ENCODE results near the gene GPHN. TPM values are rescaled to one million over a fixed set of nuclear protein-coding genes. Genes with fewer than 3 reads are reported as not detected.

GPHN gene
- total RNA-seq, 2 donors from 2014 or later = 13.5 to 18.7 TPM

GRCh38 chr14:66680216-66680615 is 172.3 kb downstream of the GPHN start:
- Histone ChIP-seq H3K27me3 (replicated peaks; ENCODE audit: insufficient read depth) (no peaks in the 10 kb centered on the region), H3K27ac (no peak overlapping the region), H3K36me3 (no peaks in the 10 kb centered on the region), H3K9me3 (no peaks in the 10 kb centered on the region), H3K4me1 (replicated peaks) (no peaks in the 10 kb centered on the region), H3K4me3 (no peak overlapping the region)
- DNase-seq (ENCODE audit: low spot score) = no peak
- intact Hi-C loops (cut with DNase I) = no loop called here
- TF ChIP-seq, protein P1, sequence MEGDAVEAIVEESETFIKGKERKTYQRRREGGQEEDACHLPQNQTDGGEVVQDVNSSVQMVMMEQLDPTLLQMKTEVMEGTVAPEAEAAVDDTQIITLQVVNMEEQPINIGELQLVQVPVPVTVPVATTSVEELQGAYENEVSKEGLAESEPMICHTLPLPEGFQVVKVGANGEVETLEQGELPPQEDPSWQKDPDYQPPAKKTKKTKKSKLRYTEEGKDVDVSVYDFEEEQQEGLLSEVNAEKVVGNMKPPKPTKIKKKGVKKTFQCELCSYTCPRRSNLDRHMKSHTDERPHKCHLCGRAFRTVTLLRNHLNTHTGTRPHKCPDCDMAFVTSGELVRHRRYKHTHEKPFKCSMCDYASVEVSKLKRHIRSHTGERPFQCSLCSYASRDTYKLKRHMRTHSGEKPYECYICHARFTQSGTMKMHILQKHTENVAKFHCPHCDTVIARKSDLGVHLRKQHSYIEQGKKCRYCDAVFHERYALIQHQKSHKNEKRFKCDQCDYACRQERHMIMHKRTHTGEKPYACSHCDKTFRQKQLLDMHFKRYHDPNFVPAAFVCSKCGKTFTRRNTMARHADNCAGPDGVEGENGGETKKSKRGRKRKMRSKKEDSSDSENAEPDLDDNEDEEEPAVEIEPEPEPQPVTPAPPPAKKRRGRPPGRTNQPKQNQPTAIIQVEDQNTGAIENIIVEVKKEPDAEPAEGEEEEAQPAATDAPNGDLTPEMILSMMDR (IDR thresholded peaks at IDR 0.05) = no peak
- TF ChIP-seq POLR2AphosphoS5 (IDR thresholded peaks at IDR 0.05) (no peak), POLR2A (IDR thresholded peaks at IDR 0.05) (no peak)

- H3K36me3 ChIP-seq = no peaks in the 10 kb centered on the region
- H3K27me3 ChIP-seq (replicated peaks; ENCODE audit: insufficient read depth) = no peaks in the 10 kb centered on the region
- no peak overlapping the region for H3K4me3 ChIP-seq
- H3K9me3 ChIP-seq = no peaks in the 10 kb centered on the region
- H3K27ac ChIP-seq = no peak overlapping the region
- DNase-seq (ENCODE audit: low spot score) = no peak
- intact Hi-C loops (cut with DNase I) = no loop called here
- no peaks in the 10 kb centered on the region for H3K4me1 ChIP-seq (replicated peaks)
- WGBS = 89% methylated on average over 2 of the region's 2 CpGs
- TF ChIP-seq, protein P1 (IDR thresholded peaks at IDR 0.05) = no peak
- TF ChIP-seq POLR2A (IDR thresholded peaks at IDR 0.05) (no peak), POLR2AphosphoS5 (IDR thresholded peaks at IDR 0.05) (no peak)
Observed at GRCh38 chr14:66696326-66696725, 188.4 kb downstream of the GPHN start.

GRCh38 chr14:66698503-66698902 is 190.6 kb downstream of the GPHN start:
- Histone ChIP-seq H3K27ac (no peak overlapping the region), H3K36me3 (no peaks in the 10 kb centered on the region), H3K4me1 (replicated peaks) (no peaks in the 10 kb centered on the region), H3K27me3 (replicated peaks; ENCODE audit: insufficient read depth) (no peaks in the 10 kb centered on the region), H3K9me3 (no peaks in the 10 kb centered on the region), H3K4me3 (no peak overlapping the region)
- no peak for DNase-seq (ENCODE audit: low spot score)
- 94% methylated on average over 2 of the region's 2 CpGs for WGBS
- intact Hi-C loops (cut with DNase I) = no loop called here
- TF ChIP-seq POLR2A (IDR thresholded peaks at IDR 0.05) (no peak), POLR2AphosphoS5 (IDR thresholded peaks at IDR 0.05) (no peak)
- TF ChIP-seq, protein P1 (IDR thresholded peaks at IDR 0.05) = no peak

DNA sequence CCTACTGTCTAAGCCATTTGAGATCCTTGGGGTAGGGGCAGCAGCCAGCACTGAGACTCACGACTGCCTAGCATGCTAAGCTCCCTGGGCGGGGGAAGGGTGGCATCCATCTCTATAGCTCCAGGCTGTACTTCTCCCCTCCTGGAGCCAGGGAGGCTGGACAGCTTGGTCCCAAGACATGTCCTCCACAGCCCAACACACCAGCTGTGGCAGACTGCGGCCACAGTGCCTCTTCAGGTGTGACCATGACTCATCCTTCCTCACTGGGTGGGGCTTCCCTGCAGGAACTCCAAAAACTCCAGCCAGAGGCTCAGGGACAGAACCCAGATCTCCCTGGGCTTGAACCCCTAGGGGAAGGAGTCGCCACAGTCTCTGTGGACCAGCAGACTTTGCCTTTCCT is 193.9 kb downstream of the GPHN start:
- TF ChIP-seq POLR2AphosphoS5 (IDR thresholded peaks at IDR 0.05) = no peak
- no peak for TF ChIP-seq POLR2A (IDR thresholded peaks at IDR 0.05)
- TF ChIP-seq, protein P1 (IDR thresholded peaks at IDR 0.05) = no peak
- WGBS = 94% methylated on average over 4 of the region's 4 CpGs
- Histone ChIP-seq H3K27me3 (replicated peaks; ENCODE audit: insufficient read depth) (no peaks in the 10 kb centered on the region), H3K27ac (no peak overlapping the region), H3K36me3 (no peaks in the 10 kb centered on the region), H3K9me3 (no peaks in the 10 kb centered on the region), H3K4me3 (no peak overlapping the region), H3K4me1 (replicated peaks) (no peaks in the 10 kb centered on the region)
- DNase-seq (ENCODE audit: low spot score) = no peak
- intact Hi-C loops (cut with DNase I) = no loop called here

DNA sequence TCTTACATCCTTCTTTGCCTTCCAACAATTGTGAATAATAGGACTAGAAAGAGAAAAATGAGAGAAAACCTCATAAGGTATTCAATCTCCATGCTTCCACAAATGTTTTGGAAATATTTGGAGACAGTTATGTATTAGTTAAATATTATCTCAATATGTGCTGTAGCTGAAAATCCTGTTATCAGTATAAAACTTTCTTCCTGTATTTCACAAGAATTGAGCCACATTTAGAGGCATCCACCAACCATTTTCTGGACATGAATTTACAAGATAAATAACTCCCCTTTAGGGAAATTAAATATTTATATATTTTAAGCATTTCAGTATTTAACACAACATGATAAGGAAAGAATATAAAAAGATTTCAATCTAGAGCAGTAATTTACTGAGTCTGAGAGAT is 200.3 kb downstream of the GPHN start:
- DNase-seq (ENCODE audit: low spot score) = no peak
- intact Hi-C loops (cut with DNase I) = no loop called here

More for the DNA sequence above, 200.3 kb downstream of the GPHN start:
- H3K4me1 ChIP-seq (replicated peaks) = no peaks in the 10 kb centered on the region
- no peaks in the 10 kb centered on the region for H3K27me3 ChIP-seq (replicated peaks; ENCODE audit: insufficient read depth)
- no peaks in the 10 kb centered on the region for H3K36me3 ChIP-seq
- no peaks in the 10 kb centered on the region for H3K9me3 ChIP-seq
- TF ChIP-seq POLR2A (IDR thresholded peaks at IDR 0.05) (no peak), POLR2AphosphoS5 (IDR thresholded peaks at IDR 0.05) (no peak)
- TF ChIP-seq, protein P1 (IDR thresholded peaks at IDR 0.05) = no peak
- H3K27ac ChIP-seq = no peak overlapping the region
- H3K4me3 ChIP-seq = no peak overlapping the region

Data from prostate gland (tissue), 2 donors.